SU-DHL-6 (cell line): ENCODE measurements around the gene EIF1AD.
"Not testable (repeated sequence)": the region's sequence is repeated elsewhere in the genome, so short reads cannot be mapped to it uniquely, and the experiment has no call there.

Source experiments
- H2AFZ ChIP-seq: fragments of 200-600 bp; sonication (generic); 2 replicates; pipeline ENCODE4 v1.6.1; 2014; ENCODE audit warnings: low read depth, mild to moderate bottlenecking, moderate library complexity, mixed read lengths, antibody characterized with exemption, low read length; ENCODE audit not compliant: severe bottlenecking
- H3F3A ChIP-seq: fragments of 200-600 bp; shearing (Covaris generic); 2 replicates; pipeline ENCODE4 v1.6.0; 2016; ENCODE audit warnings: antibody characterized with exemption, mild to moderate bottlenecking; ENCODE audit not compliant: insufficient read depth
- H3K27ac ChIP-seq: fragments of 200-600 bp; sonication (generic); 2 replicates; pipeline ENCODE4 v1.5.1; 2016; ENCODE audit warnings: low read depth, mild to moderate bottlenecking, low read length, moderate library complexity, mixed read lengths
- H3K27me3 ChIP-seq: fragments of 200-600 bp; sonication (generic), shearing (Covaris generic); 2 replicates; pipeline ENCODE4 v1.6.0; 2014; ENCODE audit warnings: mild to moderate bottlenecking, low read length
- H3K36me3 ChIP-seq: fragments of 200-600 bp; sonication (generic); 2 replicates; pipeline ENCODE4 v1.6.1; 2014; ENCODE audit warnings: mild to moderate bottlenecking, low read length, mixed read lengths
- H3K4me2 ChIP-seq: fragments of 300-600, 200-600 bp; shearing (Covaris generic), sonication (generic); 2 replicates; pipeline ENCODE4 v1.6.0; 2014; ENCODE audit warnings: low read length, low read depth, mild to moderate bottlenecking; ENCODE audit not compliant: poor library complexity, severe bottlenecking
- H3K4me3 ChIP-seq: fragments of 200-600 bp; sonication (generic); 2 replicates; pipeline ENCODE4 v1.5.1; 2014; ENCODE audit warnings: antibody characterized with exemption, low read length, mild to moderate bottlenecking, mixed read lengths; ENCODE audit not compliant: insufficient read depth, poor library complexity, severe bottlenecking
- H3K79me2 ChIP-seq: fragments of 200-600 bp; sonication (generic); 2 replicates; pipeline ENCODE4 v1.6.1; 2014; ENCODE audit warnings: mild to moderate bottlenecking, low read length, moderate library complexity; ENCODE audit not compliant: insufficient read depth
- H3K9ac ChIP-seq: fragments of 200-600 bp; sonication (generic); 2 replicates; pipeline ENCODE4 v1.7.0; 2014; ENCODE audit warnings: mild to moderate bottlenecking, low read length
- H3K9me2 ChIP-seq: fragments of 200-600 bp; sonication (generic); replicated peaks from 2 replicates; pipeline ENCODE4 v1.6.1; 2014; ENCODE audit warnings: low read length; ENCODE audit not compliant: insufficient read depth
- H3K9me3 ChIP-seq: fragments of 200-600 bp; sonication (generic); 2 replicates; pipeline ENCODE4 v1.6.1; 2014; ENCODE audit warnings: low read length, mixed read lengths; ENCODE audit not compliant: insufficient read depth
- H4K20me1 ChIP-seq: fragments of 200-600 bp; sonication (generic); 2 replicates; pipeline ENCODE4 v1.6.1; 2014; ENCODE audit warnings: low read depth, mild to moderate bottlenecking, antibody characterized with exemption, low read length, moderate library complexity, mixed read lengths
- EZH2phosphoT487 ChIP-seq: fragments of 200-600 bp; sonication (generic), shearing (Covaris generic); conservative IDR thresholded peaks from 2 replicates; pipeline ENCODE4 v1.6.1; 2018; ENCODE audit warnings: mild to moderate bottlenecking, antibody characterized with exemption, low read length, moderate library complexity, mixed read lengths
- TF ChIP-seq, protein P1 (sequence below): fragments of 200-600 bp; sonication (generic); IDR thresholded peaks from one replicate; pipeline ENCODE4 v1.5.1; 2017; ENCODE audit warnings: antibody characterized with exemption, mild to moderate bottlenecking, low read length, moderate library complexity; ENCODE audit not compliant: insufficient read depth, poor library complexity, severe bottlenecking

The EIF1AD gene

DNA sequence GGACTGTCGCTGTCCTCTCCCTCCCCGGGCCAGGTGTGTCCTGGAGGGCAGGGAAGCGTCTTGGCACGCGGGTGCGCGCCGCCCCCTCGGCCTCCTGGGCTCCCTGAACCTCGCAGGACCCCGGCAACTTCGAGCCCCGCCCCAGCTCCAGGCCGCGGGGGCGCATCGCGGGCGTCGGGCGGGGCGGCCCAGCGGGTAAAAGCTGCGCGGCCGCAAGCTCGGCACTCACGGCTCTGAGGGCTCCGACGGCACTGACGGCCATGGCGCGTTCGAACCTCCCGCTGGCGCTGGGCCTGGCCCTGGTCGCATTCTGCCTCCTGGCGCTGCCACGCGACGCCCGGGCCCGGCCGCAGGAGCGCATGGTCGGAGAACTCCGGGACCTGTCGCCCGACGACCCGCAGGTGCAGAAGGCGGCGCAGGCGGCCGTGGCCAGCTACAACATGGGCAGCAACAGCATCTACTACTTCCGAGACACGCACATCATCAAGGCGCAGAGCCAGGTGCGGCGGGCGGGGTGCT lies 9.9 kb upstream of the EIF1AD start, which contains the start of gene CST6:
CST6 (plus strand) TSS at position 224 of the 519 bp plus-strand sequence; CDS start at position 261, 37 bp downstream.
- Histone ChIP-seq H3K9me2 (no peaks in the 10 kb centered on the region), H3K79me2 (no peaks in the 10 kb centered on the region), H3K9ac (no peak within 1 kb of the TSS), H3K36me3 (no peaks in the 10 kb centered on the region), H3K27ac (no peak within 1 kb of the TSS), H3K4me2 (no peak within 1 kb of the TSS), H3F3A (no peaks in the 10 kb centered on the region), H3K27me3 (no peaks in the 10 kb centered on the region), H4K20me1 (no peaks in the 10 kb centered on the region), H3K4me3 (no peak within 1 kb of the TSS), H3K9me3 (no peaks in the 10 kb centered on the region), H2AFZ (no peak within 1 kb of the TSS)
- no peak for TF ChIP-seq EZH2phosphoT487
- TF ChIP-seq, protein P1, sequence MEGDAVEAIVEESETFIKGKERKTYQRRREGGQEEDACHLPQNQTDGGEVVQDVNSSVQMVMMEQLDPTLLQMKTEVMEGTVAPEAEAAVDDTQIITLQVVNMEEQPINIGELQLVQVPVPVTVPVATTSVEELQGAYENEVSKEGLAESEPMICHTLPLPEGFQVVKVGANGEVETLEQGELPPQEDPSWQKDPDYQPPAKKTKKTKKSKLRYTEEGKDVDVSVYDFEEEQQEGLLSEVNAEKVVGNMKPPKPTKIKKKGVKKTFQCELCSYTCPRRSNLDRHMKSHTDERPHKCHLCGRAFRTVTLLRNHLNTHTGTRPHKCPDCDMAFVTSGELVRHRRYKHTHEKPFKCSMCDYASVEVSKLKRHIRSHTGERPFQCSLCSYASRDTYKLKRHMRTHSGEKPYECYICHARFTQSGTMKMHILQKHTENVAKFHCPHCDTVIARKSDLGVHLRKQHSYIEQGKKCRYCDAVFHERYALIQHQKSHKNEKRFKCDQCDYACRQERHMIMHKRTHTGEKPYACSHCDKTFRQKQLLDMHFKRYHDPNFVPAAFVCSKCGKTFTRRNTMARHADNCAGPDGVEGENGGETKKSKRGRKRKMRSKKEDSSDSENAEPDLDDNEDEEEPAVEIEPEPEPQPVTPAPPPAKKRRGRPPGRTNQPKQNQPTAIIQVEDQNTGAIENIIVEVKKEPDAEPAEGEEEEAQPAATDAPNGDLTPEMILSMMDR, result no peak

DNA sequence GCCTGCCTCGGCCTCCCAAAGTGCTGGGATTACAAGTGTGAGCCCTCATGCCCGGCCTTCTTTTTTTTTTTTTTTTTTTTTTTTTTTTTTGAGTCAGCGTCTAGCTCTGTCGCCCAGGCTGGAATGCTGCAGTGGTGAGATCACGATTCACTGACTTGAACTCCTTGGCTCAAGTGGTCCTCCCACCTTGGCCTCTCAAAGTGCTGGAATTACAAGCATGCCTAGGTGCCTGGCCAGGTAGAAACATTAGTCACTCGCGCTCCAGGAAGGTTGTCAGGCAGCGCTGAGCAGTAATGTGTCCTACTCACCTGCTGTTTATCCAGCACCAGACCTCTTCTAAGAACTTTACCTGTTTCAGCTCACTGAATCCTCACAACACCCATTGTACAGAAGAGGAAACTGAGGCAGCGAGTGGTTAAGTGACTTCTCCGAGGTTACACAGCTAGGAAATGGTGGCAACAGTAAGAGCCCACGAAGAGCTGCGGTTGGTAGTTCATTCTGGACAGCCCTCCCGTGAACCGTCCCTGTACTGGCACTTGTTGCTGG lies 9.4 kb upstream of the EIF1AD start:
- Histone ChIP-seq H3K4me2 (no peak overlapping the region), H2AFZ (no peak overlapping the region), H4K20me1 (no peaks in the 10 kb centered on the region), H3K9ac (no peak overlapping the region), H3K36me3 (no peaks in the 10 kb centered on the region), H3K27me3 (no peaks in the 10 kb centered on the region), H3K9me3 (no peaks in the 10 kb centered on the region), H3K9me2 (no peaks in the 10 kb centered on the region), H3F3A (no peaks in the 10 kb centered on the region), H3K27ac (no peak overlapping the region), H3K79me2 (no peaks in the 10 kb centered on the region), H3K4me3 (no peak overlapping the region)
- no peak for TF ChIP-seq EZH2phosphoT487
- TF ChIP-seq, protein P1, result no peak

DNA sequence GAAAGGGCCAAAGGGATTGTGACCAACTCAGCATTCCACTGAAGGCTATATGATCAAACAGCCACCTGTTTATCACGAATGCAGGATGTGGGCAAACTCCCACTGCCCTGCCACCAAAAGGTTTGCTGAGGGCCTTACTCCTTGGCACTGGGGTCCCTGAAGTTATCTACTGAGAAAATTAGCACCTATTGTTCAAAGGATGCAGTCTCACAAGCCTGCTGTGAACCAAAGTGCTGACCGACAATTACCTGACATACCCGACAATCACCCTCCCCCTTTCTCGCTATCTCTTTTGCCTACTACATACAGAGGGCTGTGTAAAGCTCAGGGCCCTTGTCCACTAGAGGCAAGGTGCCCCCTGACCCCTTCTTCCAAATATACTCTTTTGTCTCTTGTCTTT lies 8.1 kb upstream of the EIF1AD start:
- H3K79me2 ChIP-seq, H2AFZ ChIP-seq, H3K36me3 ChIP-seq, H3F3A ChIP-seq, H3K9ac ChIP-seq, H3K4me2 ChIP-seq, H3K9me3 ChIP-seq, H3K27ac ChIP-seq, H3K9me2 ChIP-seq, H4K20me1 ChIP-seq, H3K4me3 ChIP-seq, H3K27me3 ChIP-seq: not testable (repeated sequence)

DNA sequence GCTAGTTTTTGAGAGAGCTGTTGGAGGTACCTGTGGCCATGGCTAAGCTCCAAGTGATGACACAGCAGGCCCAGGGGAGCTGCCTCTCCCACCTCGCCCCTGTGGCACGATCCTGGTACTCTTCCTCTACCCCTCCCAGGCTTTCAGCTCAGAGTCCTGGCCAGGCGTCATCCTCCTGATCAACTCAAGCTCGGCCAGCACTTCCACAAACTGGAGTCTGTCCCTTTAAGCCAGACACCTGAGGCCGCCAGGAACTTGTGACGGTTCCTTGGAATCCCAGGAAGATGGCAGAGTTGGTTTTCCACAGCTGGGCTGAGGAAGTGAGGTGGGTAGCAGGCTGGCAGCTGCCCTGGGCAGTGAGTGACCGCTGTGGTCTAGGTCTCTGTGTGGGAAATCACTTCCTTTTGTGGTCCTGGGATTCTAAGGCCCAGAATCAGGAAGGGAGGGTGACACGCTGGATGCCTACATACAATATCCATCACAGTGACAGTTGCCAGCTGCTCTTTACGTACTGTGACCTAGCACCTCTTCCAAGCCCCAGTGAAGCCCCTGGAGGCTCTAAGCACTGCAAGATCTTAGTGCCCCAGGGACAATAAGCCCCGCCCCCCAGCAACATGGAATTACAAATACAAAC lies 6.6 kb upstream of the EIF1AD start:
- Histone ChIP-seq H3K4me2 (no peak overlapping the region), H4K20me1 (no peaks in the 10 kb centered on the region), H3K27me3 (no peaks in the 10 kb centered on the region), H2AFZ (no peak overlapping the region), H3K9ac (no peak overlapping the region), H3K27ac (no peak overlapping the region), H3K79me2 (peaks cover under 1% of the 10 kb centered on the region; the same call in 1 of the 2 replicates), H3K9me2 (no peaks in the 10 kb centered on the region), H3K9me3 (no peaks in the 10 kb centered on the region), H3K36me3 (no peaks in the 10 kb centered on the region), H3K4me3 (no peak overlapping the region), H3F3A (peaks cover 4% of the 10 kb centered on the region; the same call in 1 of the 2 replicates)
- TF ChIP-seq, protein P1, result no peak
- TF ChIP-seq EZH2phosphoT487, result no peak
